GM21723 (cell line): Measurements from ENCODE around the gene RASSF6.
"Not testable (repeated sequence)": the region's sequence is repeated elsewhere in the genome, so short reads cannot be mapped to it uniquely, and the experiment has no call there.

Experiments
- ATAC-seq: cut with Tn5 transposase; IDR thresholded peaks from one replicate; pipeline ENCODE4 v1.9.1; 2021; ENCODE audit warnings: mild to moderate bottlenecking, moderate library complexity; ENCODE audit not compliant: unreplicated experiment

RASSF6 gene

GRCh38 chr4:73620115-73620792 lies at the start of gene RASSF6:
Gene RASSF6 (minus strand): TSS chr4:73620436. CDS start chr4:73611795, 8,641 bp downstream.
- ATAC-seq = peak; percentile 88

GRCh38 chr4:73669410-73670183 lies 49.4 kb upstream of the RASSF6 start:
- ATAC-seq = no peak

GRCh38 chr4:73668782-73669201 lies 48.6 kb upstream of the RASSF6 start:
- ATAC-seq = no peak

- not testable (repeated sequence) for ATAC-seq
Measured at GRCh38 chr4:73665924-73666323, 45.7 kb upstream of the RASSF6 start.

- no peak for ATAC-seq
Measured at GRCh38 chr4:73664470-73664869, 44.2 kb upstream of the RASSF6 start.

- ATAC-seq = no peak
Measured at GRCh38 chr4:73663576-73663975, 43.3 kb upstream of the RASSF6 start.

- ATAC-seq = peak; percentile 84
Measured at GRCh38 chr4:73662709-73663546, 42.7 kb upstream of the RASSF6 start.

GRCh38 chr4:73661646-73662119 lies 41.4 kb upstream of the RASSF6 start:
- no peak for ATAC-seq

- no peak for ATAC-seq
Measured at GRCh38 chr4:73660808-73661207, 40.6 kb upstream of the RASSF6 start.

GRCh38 chr4:73653695-73654106 lies 33.5 kb upstream of the RASSF6 start:
- ATAC-seq = peak; percentile 83

- no peak for ATAC-seq
Measured at GRCh38 chr4:73650250-73650649, 30.0 kb upstream of the RASSF6 start.

- no peak for ATAC-seq
Measured at GRCh38 chr4:73648478-73648877, 28.2 kb upstream of the RASSF6 start.

- ATAC-seq = no peak
Measured at GRCh38 chr4:73646117-73646516, 25.9 kb upstream of the RASSF6 start.

GRCh38 chr4:73631565-73632226 lies 11.5 kb upstream of the RASSF6 start:
- ATAC-seq = no peak

GRCh38 chr4:73628834-73629233 lies 8.6 kb upstream of the RASSF6 start:
- ATAC-seq = not testable (repeated sequence)

GRCh38 chr4:73621357-73621756 lies 1.1 kb upstream of the RASSF6 start:
- ATAC-seq = no peak

GRCh38 chr4:73619346-73619745 lies 890 bp downstream of the RASSF6 start:
- ATAC-seq = no peak

GRCh38 chr4:73617256-73617655 lies 3.0 kb downstream of the RASSF6 start:
- no peak for ATAC-seq

- ATAC-seq = no peak
Measured at GRCh38 chr4:73615613-73616012, 4.6 kb downstream of the RASSF6 start.

- ATAC-seq = no peak
Measured at GRCh38 chr4:73614311-73614867, 5.8 kb downstream of the RASSF6 start.
